GM12864 (cell line): ENCODE data around the gene DKKL1.
A peak's percentile ranks its signal among the peaks of the same experiment; 100 is the strongest.

ENCODE experiments used
- DNase-seq: peaks from one replicate; pipeline ENCODE4 v3.0.0-alpha.2; 2011; ENCODE audit warnings: low read depth
- H3K4me3 ChIP-seq: 2 replicates; pipeline ENCODE4 v1.5.1; 2011; ENCODE audit warnings: mild to moderate bottlenecking, low read depth, low read length, control low read depth
- CTCF ChIP-seq: IDR thresholded peaks from 2 replicates; pipeline ENCODE4 v1.5.1; 2011; ENCODE audit warnings: low read depth, mild to moderate bottlenecking, moderate library complexity, low read length, control low read depth, inconsistent platforms; ENCODE audit errors: missing control alignments

Gene DKKL1

GRCh38 chr19:49400029-49400428, 36.4 kb downstream of the DKKL1 start:
- no peak for DNase-seq
- H3K4me3 ChIP-seq, result no peak overlapping the region
- TF ChIP-seq CTCF, result no peak

GRCh38 chr19:49403404-49404187, 39.9 kb downstream of the DKKL1 start:
- no peak for DNase-seq
- no peak for TF ChIP-seq CTCF
- H3K4me3 ChIP-seq, result no peak overlapping the region

GRCh38 chr19:49407079-49407478, 43.4 kb downstream of the DKKL1 start:
- DNase-seq, result no peak
- no peak overlapping the region for H3K4me3 ChIP-seq
- no peak for TF ChIP-seq CTCF

- DNase-seq, result no peak
- TF ChIP-seq CTCF, result no peak
- H3K4me3 ChIP-seq, result no peak overlapping the region
Measured at GRCh38 chr19:49407482-49408015, 43.9 kb downstream of the DKKL1 start.

GRCh38 chr19:49408816-49409440, 45.3 kb downstream of the DKKL1 start:
- DNase-seq, result no peak
- no peak for TF ChIP-seq CTCF
- H3K4me3 ChIP-seq, result peak overlapping the region; percentile 0; the same call in 1 of the 2 replicates

GRCh38 chr19:49409441-49410029, 45.9 kb downstream of the DKKL1 start:
- TF ChIP-seq CTCF, result no peak
- DNase-seq, result peak; percentile 42
- H3K4me3 ChIP-seq, result peak overlapping the region; percentile 0; the same call in 1 of the 2 replicates
